ENCODE results near the gene SLC25A45. TPM values are rescaled to one million over a fixed set of nuclear protein-coding genes. Genes with fewer than 3 reads are reported as not detected.

SLC25A45 gene
- total and polyA plus RNA-seq, 2 of the 4 experiments (the other 2 are of a cell fraction) = 0.72 to 1.2 TPM

DNA sequence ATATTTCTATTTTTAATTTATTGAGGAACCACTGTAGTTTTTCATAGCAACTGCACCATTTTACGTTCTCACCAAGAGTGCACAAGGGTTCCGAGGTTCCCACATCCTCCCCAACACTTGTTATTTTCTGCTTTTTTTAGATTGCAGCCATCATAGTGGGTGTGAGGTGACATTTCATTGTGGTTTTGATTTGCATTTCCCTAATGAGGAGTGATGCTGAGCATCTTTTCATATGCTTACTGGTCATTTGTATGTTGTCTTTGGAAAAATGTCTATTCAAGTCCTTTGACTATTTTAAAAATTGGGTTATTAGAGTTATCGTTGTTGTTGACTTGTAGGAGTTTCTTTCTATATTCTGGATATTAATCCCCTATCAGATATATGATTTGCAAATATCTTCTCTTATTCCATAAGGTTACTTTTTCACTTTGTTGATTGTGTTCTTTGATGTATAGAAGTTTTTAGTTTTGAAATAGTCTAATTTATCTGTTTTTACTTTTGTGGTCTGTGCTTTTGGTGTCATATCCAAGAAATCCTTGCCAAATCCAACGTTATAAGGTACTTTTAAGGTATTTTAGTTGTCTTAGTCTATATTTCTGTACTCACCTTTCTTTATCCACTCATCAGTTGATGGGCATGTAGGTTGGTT lies 49.1 kb upstream of the SLC25A45 start:
- H3K14ac ChIP-seq (replicated peaks; ENCODE audit: low read depth, low read length) = no peak overlapping the region
- H3K9me3 ChIP-seq (ENCODE audit: control insufficient read depth, insufficient read depth, low read length) = no peaks in the 10 kb centered on the region
- no peak overlapping the region for H4K5ac ChIP-seq (ENCODE audit: low read depth, low read length)
- peaks cover 2% of the 10 kb centered on the region; the same call in 1 of the 2 replicates for H3K4me1 ChIP-seq (ENCODE audit: control insufficient read depth, insufficient read depth, low read length)
- H3K36me3 ChIP-seq (ENCODE audit: control insufficient read depth, insufficient read depth, low read length) = peaks cover 42% of the 10 kb centered on the region
- CTCF ChIA-PET = no interaction called here
- no peak overlapping the region for H2AK5ac ChIP-seq (ENCODE audit: low read depth, low read length)
- no peak overlapping the region for H3K4ac ChIP-seq (ENCODE audit: low read depth, low read length)
- H3K56ac ChIP-seq (ENCODE audit: extremely low read depth, insufficient read depth, low read length) = no peak overlapping the region
- no peak overlapping the region for H4K91ac ChIP-seq (ENCODE audit: insufficient read depth, low read depth, low read length)
- in situ Hi-C loops (cut with MboI; ENCODE audit: low sequenced_read_pairs) = no loop called here
- H3K9me1 ChIP-seq (ENCODE audit: insufficient read depth, low read length) = no peaks in the 10 kb centered on the region; the same call in 1 of the 2 replicates
- H4K8ac ChIP-seq (ENCODE audit: low read depth in 2 of 2, low read length in 2 of 2) = no peak overlapping the region
- H2AFZ ChIP-seq (replicated peaks; ENCODE audit: low read length, poor library complexity) = no peak overlapping the region
- no peak overlapping the region for H2BK120ac ChIP-seq (ENCODE audit: low read depth, low read length)
- no peak overlapping the region for H3K18ac ChIP-seq (ENCODE audit: low read depth, low read length)
- no peak overlapping the region for H2BK15ac ChIP-seq (ENCODE audit: low read depth, low read length)
- no peak overlapping the region for H2AK9ac ChIP-seq (replicated peaks; ENCODE audit: low read depth, low read length, poor library complexity)
- no peaks in the 10 kb centered on the region for H3K27me3 ChIP-seq (ENCODE audit: control insufficient read depth, insufficient read depth, low read length)
- H3K4me2 ChIP-seq (ENCODE audit: low read depth, low read length) = peak overlapping the region; percentile 51; the same call in 1 of the 2 replicates
- H2BK20ac ChIP-seq (ENCODE audit: low read depth, low read length) = no peak overlapping the region
- no peak overlapping the region for H3K9ac ChIP-seq (ENCODE audit: low read depth, low read length)
- H3K27ac ChIP-seq (ENCODE audit: insufficient read depth, low read length) = no peak overlapping the region
- peak; percentile 54; the same call in 1 of the 2 replicates for TF ChIP-seq POLR2A (IDR thresholded peaks at IDR 0.05; ENCODE audit: low read depth, low read length)
- no peak for TF ChIP-seq CHD1 (IDR thresholded peaks at IDR 0.05; ENCODE audit: low read depth, low read length)
- no TSS peak for BruUV-seq (replicated peaks)
- H2BK5ac ChIP-seq (ENCODE audit: low read depth, low read length, poor library complexity, severe bottlenecking) = no peak overlapping the region
- peak overlapping the region; percentile 19; the same call in 1 of the 2 replicates for H3K4me3 ChIP-seq (ENCODE audit: insufficient read depth, low read depth, low read length)
- no CpG with 5 or more reads among the region's 4 CpGs for WGBS, 2 experiments (ENCODE audit: extremely low coverage in 2 of 2, insufficient read length in 1 of 2)
- intact Hi-C loops (cut with micrococcal nuclease) = loop anchor here (5.0 kb wide), 1 partner anchor 81 kb away; no protein-coding TSS in a partner anchor
- ATAC-seq (ENCODE audit: low read depth) (no peak), DNase-seq (peak; percentile 48)
- peaks cover 97% of the 10 kb centered on the region for H4K20me1 ChIP-seq (ENCODE audit: insufficient read depth, low read length)
- POLR2A ChIA-PET (ENCODE audit: unreplicated experiment) = no interaction called here
- peak overlapping the region; percentile 67; the same call in 1 of the 2 replicates for H3K23ac ChIP-seq (ENCODE audit: low read depth, low read length)
- dilution Hi-C loops (cut with HindIII; ENCODE audit: low sequenced_read_pairs, unreplicated experiment) = no loop called here
- H3K79me1 ChIP-seq (ENCODE audit: low read depth in 1 of 2, low read length in 2 of 2) = peaks cover 5 to 43% of the 10 kb centered on the region in 2 experiments; a peak in 3 of 4 replicates
